GM21390 (cell line): ENCODE data around the gene CEP295NL.
"Not testable (repeated sequence)": the region's sequence is repeated elsewhere in the genome, so short reads cannot be mapped to it uniquely, and the experiment has no call there.

ENCODE experiments used
- ATAC-seq: cut with Tn5 transposase; IDR thresholded peaks from one replicate; pipeline ENCODE4 v1.9.1; 2021; ENCODE audit not compliant: unreplicated experiment

CEP295NL gene

GRCh38 chr17:78929908-78930775 is 27.1 kb upstream of the CEP295NL start:
- no peak for ATAC-seq

GRCh38 chr17:78925662-78926555 is 22.9 kb upstream of the CEP295NL start:
- no peak for ATAC-seq

GRCh38 chr17:78925234-78925633 is 22.2 kb upstream of the CEP295NL start, which contains the start of gene TIMP2:
Gene TIMP2 (minus strand): TSS chr17:78925387. CDS start chr17:78925088, 299 bp downstream.
- ATAC-seq, result no peak

GRCh38 chr17:78924481-78925151 is 21.6 kb upstream of the CEP295NL start:
- ATAC-seq, result no peak

DNA sequence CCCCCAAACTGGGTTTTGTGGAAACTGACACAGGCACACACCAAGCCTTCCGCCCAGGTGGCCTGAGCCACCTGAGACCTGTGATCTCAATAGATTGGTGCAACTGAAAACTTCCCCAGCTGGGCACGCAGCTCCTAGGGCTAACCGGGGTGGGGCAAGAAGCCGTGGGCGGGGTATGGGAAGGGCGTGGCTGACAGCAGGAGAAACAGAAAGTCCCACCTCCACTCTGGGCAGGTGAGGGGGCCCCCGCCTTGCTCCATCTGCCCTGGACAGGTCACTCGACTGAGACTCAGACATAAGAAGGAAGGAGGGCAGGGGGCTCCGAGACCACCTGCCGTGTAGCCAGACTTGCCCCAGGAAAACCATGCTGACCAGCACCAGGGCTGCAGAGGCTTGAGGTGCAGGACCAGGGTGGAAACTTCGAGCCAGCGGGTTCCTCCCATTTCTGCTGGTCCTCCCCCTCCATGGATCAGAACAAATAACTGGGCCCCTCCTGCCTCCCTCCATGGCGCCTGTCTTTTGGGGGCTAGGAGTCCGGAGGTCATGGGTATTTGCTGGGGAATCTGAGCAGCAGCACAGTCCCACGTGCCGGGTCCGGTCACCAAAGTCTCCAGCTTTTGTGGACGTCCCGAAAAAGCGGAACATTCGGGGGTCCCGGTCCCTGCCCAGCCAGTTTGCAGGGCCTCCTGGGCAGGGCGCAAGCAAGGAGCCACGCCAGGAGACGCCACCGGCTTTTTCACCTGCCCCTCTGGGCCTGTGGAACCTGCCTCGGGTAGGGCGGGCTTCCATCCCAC is 20.9 kb upstream of the CEP295NL start:
- no peak for ATAC-seq

DNA sequence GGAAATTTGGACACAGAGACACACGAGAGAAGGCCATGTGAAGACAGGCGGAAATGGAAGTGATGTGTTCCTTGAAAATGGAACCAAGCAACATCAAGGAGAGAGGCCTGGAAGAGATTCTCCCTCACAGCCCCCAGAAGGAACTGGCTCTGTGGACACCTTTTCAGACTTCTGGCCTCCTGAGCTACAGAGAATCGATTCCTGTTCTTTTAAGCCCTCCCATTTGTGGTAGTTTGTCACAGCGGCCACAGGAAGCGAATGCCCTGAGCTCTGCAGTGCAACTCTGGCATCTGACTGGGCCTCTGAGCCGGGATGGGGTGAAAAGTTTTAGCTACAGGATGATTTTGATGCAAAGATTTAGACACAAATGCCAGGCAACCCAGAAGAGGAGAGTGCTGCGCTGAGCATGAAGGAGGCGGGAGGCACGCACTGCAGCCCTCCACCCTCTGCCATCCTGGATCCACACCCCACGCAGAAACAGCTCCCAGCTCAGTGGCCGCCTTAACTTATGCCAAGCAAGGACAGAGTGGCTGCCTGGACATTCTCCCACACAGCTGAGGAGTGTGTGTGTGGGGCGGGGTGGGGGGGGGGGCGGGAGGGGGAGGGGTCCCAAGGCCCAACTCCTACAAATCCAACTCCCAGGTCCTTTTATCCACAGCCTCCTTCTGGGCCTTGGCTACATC is 20.0 kb upstream of the CEP295NL start:
- no peak for ATAC-seq

DNA sequence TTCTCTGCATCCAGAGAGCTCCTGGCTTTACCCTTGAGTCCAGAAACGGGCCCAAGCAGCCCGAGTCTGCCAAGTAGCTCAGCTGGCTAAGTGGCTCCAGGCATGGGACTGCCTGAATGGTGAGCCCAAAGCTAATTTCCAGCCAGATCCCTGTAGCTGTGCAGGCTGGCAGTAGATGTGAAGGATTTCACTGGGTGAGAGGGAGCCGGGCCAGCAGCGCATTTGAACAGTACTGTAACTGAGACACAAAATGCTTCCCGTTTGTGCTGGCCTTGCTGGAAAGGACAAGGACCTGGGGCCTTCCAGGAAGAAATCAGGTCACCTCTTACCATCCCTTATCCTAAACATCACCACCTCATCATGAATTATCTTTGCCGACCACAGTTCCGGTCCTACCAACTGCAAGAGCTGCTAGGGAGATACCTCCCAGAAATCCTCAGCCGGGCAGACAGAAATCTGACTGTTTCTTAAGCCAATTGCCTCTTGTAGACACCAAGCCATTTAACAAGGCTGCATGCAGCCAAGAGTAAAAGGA is 18.5 kb upstream of the CEP295NL start:
- ATAC-seq, result no peak

DNA sequence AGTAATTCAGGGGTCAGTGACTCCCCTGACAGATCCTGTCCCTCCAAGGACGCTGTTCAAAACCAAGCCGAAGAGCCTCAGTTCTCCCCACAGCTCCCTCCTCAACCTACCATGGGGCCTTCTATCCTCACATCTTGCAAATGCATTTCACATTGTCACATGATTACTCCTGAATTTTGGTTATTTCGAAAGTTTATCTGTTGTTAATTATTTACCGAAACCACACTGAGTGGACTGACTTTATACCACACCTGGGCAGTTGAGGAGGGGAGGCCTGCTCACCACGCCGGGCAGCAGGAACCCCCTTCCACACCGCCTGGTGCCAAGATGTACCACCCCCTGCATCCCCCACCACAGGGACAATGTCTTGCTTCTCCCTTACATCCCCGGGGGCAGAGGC is 17.5 kb upstream of the CEP295NL start:
- ATAC-seq, result no peak

DNA sequence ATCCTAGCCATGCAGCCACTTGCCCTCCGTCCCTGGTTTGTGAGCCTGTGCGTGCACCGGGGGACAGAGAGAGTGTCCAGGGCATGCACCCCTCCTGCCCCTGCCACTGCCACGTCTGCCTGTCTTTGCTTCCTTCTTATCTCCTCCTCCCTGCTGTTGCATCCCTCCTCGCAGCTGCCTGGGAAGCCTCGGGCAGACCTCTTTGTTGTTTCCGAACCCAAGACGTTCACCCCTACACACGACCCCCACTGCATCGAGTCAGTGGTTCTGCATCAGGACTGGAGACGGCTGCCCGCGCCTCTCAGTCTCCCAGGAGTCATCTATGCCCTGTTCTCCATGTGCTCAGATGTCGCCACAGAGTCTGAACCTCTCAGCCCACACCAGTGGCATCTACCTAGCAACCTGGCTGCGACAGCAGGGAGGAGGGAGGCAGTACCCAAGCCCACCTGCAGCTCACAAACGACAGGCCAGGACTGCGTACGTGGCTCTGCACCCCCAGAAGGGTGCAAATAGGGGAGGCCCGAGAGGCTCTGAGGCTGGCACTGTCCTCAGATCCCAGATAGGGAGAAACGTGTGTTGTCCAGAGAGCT is 17.0 kb upstream of the CEP295NL start:
- no peak for ATAC-seq

- no peak for ATAC-seq
These were observed 16.0 kb upstream of the CEP295NL start for GRCh38 chr17:78918979-78919378.

DNA sequence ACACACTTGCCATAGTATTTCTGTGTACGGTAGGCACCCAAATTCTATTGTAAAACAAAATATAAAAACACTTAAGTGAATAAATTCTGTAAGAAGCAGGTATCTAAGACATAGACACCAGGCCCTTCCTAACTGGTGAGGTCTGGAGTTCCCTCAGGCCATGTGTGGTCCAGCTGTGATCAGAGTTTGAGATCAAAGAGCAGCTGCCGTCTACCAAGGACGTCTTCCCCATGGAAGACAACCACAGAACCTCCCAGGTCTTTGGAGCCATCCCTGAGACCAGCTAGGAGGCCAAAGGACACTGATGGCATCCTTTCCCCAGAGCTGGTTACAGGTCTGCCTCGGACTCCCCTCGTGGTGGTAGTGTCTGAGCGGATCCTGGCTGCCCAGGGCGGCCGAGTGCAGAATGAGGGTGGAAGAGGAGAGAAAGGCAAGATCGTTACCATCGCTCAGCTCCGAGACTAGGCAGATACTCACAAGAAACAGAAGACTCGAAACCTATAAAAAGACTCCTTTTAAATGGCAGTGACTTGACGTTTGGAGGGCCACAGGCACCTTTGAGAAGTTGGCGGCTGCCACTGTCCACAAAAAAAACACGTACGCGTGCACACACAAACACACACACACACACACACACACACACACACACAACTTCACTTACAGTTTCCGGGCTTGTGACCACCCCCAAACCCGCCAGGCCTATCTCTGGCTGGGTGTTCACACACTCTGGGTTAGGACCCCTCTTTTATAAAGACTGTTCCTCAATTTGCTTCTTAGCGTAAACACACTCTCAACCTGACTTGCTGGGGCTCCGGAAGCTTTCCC is 14.7 kb upstream of the CEP295NL start:
- no peak for ATAC-seq

DNA sequence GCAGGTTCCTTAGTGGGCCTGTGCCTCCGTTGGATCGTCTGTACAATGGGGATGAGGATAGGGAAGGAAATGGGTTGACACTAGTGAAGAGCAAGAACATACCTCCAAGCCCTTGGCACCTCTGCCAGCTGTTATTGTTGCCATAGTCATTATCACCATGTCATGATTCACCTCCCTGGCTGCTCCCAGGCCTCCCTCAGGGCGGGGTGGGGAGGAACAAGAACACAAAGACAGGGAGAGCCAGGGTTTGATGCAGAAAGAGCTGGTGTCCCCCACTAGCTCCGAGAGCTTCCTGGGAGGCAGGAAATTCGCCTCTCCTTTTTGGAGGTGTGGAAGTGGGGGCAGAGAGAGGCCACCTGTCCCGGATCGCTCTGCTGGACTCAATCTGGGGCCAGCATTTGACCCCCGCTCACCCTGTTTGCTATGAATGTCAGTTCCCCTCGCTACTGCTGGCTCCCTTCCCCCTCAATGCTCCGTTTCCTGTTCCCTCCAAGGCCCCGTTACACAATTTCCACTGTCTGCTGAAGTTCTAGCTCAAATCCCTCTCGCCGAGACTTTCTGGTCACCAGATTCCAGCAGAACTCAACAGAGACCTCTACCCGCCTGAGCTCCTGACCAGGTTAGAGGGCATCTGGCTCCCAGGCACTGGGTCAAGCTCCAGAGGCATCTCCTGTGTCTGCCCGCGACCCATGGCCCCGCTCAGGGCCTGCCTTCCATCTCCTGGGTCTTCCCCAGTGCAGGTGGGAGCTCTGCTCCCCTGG is 13.1 kb upstream of the CEP295NL start:
- no peak for ATAC-seq

GRCh38 chr17:78913115-78913514 is 10.1 kb upstream of the CEP295NL start:
- no peak for ATAC-seq

DNA sequence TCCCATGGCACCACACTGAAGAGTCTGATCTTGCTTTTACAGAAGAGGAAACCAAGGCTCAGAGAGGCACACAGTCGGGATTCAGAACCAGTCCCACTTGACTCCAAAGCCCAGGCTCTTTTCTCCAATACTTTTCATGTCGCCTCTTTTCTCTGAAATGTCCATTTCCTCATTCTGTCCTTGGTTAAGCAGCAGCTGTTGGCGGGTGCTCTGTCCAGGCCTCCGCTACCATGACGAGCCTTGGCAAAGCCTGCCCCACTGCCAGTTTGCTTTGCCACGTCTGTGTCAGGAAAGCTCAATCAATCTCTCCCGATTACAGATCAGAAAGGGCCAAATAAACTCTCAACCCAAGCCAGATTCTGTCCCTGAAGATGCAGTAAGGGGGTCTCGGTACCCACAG is 9.1 kb upstream of the CEP295NL start:
- no peak for ATAC-seq

DNA sequence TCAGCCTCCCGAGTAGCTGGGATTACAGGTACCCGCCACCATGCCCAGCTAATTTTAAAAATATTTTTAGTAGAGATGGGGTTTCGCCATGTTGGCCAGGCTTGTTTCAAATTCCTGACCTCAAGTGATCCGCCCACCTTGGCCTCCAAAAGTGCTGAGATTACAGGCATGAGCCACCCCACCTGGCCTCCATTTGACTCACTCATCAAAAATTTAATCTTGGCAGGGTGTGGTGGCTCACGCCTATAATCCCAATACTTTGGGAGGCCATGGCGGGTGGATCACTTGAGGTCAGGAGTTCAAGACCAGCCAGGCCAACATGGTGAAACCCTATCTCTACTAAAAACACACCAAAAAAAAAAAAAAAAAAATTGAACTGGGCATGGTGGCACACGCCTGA is 8.5 kb upstream of the CEP295NL start:
- not testable (repeated sequence) for ATAC-seq

DNA sequence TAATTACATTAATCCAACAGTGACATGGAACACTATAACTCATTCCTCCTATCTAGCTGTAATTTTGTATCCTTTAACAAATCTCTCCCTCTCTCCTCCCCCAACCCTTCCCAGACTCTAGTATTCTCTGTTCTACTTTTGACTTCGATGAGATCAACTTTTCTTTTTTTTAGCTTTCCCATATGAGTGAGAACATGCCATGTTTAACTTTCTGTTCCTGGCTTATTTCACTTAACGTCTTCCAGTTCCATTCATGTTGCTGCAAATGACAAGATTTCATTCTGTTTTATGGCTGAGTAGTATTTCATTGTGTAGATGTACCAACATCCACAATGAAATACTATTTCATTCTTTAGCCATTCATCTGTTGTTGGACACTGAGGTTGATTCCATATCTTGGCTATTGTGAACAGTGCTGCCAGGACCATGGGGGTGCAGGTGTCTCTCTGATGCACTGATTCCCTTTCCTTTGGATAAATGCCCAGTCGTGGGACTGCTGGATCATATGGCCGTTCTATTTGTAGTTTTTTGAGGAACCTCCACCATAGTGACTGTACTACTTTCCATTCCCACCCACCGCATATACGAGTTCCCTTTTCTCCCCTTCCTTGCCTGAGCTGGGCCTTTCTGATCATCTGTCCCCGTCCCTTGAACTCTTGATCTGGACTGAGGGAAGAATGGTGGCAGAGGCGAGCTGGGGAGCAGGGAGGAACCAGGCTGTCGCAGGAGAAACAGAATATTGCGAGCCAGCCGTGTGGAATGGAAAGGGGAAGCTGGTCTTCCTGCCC is 7.7 kb upstream of the CEP295NL start:
- no peak for ATAC-seq

- ATAC-seq, result no peak
These were observed 5.4 kb upstream of the CEP295NL start for GRCh38 chr17:78908426-78908825.
